GM19351 (cell line): ENCODE results near the gene WBP2NL.
"Not testable (repeated sequence)": the region's sequence is repeated elsewhere in the genome, so short reads cannot be mapped to it uniquely, and the experiment has no call there.

Source experiments
- ATAC-seq: cut with Tn5 transposase; IDR thresholded peaks from one replicate; pipeline ENCODE4 v1.9.1; 2021; ENCODE audit warnings: mild to moderate bottlenecking, moderate library complexity; ENCODE audit not compliant: unreplicated experiment

WBP2NL gene, protein sequence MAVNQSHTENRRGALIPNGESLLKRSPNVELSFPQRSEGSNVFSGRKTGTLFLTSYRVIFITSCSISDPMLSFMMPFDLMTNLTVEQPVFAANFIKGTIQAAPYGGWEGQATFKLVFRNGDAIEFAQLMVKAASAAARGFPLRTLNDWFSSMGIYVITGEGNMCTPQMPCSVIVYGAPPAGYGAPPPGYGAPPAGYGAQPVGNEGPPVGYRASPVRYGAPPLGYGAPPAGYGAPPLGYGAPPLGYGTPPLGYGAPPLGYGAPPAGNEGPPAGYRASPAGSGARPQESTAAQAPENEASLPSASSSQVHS

DNA sequence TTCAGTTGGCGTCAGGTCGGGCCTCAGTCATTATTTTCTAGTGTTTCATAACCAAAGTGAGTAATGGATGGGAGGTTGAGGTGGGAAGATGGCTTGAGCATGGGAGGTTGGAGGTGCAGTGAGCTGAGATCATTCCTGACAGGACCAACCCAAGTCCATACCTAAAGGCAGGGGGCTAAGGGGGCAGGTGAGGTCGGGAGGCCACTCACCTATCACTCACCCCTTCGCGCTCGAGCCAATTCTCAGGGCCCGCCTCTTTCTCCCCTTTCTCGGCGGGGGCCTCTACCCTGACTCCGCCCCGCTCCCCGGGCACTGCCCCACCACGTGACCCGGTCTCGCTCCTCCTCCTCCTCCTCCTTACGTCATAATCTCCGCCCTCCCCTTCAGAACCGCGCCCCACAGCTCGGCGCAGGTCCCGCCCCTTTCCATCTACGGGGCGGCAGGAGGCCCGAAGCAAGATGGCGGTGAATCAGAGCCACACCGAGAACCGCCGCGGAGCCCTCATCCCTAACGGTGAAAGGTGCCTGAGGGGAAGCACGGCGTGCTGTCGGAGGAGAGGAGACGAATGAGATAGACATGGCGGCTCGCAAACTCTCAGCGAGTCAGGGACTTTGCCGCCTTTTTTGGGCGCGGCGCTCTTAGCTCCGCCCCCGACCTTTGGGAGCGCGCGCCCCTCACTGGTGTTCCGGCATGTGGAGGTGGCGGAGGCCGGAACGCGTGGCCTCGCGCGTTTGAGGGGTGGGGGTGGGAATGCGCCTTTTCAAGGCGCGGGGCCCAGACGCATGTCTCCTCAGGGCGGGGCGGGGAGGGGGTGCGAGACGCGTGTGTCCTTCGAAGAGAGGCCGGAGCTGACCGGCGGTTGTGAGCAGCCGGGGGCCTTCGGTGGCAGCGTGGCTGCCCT lies at the start of gene WBP2NL:
Gene WBP2NL (plus strand): TSS at position 428 of the 901 bp plus-strand sequence. CDS start 31 bp downstream, at position 459.
- peak; percentile 82 for ATAC-seq

DNA sequence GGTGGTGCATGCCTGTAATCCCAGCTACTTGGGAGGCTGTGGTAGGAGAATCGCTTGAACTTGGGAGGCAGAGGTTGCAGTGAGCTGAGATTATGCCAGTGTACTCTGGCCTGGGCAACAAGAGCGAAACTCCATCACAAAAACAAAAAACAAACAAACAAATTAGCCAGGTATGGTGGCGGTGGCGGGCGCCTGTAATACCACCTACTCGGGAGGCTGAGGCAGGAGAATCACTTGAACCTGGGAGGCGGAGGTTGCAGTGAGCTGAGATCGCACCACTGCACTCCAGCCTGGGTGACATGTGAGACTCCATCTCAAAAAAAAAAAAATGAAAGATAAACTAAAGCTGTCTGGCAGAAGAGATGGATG lies 49.7 kb upstream of the WBP2NL start:
- not testable (repeated sequence) for ATAC-seq

DNA sequence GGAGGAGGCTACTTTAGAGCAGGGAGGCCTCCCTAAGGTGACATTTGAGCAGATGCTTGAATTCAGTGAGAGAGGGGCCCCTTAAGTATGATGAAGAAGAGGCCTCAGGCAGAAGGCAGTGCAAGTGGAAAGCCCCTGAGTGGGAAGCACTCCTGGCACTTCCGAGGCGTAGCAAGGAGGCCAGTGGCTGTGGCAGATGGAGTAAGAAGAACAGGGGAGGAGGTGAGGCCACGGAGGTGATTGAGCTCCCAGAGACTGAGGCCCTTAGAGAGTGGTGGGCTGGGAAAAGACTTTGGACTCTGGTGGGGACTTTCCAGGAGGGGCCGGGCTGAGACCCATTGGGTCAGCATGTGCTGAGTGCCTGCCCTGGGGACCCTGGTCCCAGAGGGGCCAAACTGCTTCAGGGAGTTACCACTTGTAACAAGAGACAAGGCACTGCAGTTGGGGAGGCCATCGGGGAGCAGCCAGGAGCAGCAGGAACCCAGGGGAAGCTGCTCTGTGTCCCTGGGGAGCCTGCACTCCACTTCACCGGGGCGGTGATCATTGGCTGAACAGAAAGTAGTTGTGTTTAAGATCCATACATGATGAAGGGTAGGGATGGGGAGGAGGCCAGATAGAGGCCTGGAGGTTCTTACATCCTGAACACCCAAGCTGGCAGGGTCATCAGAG lies 49.2 kb upstream of the WBP2NL start:
- ATAC-seq, result no peak

DNA sequence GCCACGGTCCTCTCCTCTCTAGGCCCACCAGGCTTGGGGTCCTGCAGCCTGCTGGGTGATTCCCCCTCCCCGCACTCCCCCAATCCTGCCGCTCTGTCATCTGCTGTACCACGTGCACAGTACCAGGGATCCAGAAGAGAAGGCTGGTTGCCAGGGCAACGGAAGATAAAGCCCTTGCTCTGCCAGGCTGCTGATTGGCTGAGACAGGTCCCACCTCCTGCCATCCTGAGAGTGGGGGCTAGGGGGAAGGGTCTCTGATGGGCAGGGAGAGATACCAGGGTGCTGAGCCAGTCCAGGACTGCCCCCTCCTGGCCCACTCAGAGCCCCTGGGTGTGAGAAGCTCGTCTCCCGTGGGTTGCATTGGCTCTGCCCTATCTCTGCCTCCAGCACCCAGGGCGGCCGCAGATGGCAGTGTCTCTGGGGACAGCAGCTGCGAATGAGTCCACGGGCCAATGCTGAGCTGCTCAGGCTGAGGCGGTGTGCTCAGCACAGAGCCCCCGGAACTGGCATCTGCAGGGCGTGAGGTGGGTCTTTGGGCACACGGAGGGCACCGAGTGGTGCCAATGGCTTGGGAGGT lies 46.6 kb upstream of the WBP2NL start, which contains the start of gene SMIM45:
Gene SMIM45 (plus strand): TSS at position 253 of the 577 bp plus-strand sequence.
- ATAC-seq, result no peak

DNA sequence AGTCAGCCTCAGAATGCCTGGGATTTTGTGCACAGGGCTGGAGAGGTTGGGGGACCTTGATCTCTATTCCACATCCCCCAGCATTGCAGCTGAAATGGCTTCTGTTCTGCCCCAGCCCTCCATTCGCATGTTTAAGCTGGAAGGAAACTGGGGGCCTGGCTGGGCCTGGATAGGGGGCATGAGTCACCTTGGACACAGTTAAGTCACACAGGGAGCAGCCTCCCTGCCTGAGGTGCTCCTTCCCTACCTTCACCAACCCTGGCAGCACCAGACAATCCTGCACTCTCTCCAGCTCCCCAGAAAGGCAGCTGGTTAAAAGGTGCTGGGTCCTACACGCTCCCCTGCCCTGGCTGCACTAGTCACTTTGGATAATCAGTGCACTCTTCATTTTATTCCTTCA lies 45.9 kb upstream of the WBP2NL start:
- no peak for ATAC-seq

DNA sequence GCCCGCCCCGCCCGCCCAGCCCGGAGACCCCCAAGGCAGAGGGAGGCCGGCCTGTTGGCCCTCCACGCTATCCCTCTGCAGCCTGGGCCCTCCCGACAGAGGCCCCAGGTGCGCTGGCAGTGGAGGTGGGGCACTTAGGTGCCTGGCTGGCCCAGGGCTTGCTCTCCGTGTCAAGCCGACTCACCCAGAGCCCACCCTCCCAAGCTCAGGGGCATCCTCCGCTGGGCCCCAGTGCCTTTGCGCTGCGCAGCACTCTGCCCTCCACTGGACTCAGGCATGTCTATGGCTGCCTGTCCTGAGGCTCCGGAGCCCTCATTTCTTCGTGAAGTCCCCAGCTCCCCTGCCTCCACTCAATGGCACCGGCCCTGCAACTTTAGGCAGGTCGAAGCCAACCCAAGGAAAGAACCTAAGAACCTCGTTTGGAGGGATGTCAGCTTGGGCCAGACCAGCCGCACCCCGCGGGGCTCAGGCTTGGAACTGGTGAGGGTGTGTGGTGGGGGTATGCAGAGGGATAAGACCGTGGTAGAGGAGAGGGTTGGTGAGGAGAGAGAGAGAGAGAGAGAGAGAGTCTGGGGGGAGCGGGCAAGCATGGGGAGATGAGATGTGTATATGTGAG lies 40.5 kb upstream of the WBP2NL start:
- no peak for ATAC-seq

DNA sequence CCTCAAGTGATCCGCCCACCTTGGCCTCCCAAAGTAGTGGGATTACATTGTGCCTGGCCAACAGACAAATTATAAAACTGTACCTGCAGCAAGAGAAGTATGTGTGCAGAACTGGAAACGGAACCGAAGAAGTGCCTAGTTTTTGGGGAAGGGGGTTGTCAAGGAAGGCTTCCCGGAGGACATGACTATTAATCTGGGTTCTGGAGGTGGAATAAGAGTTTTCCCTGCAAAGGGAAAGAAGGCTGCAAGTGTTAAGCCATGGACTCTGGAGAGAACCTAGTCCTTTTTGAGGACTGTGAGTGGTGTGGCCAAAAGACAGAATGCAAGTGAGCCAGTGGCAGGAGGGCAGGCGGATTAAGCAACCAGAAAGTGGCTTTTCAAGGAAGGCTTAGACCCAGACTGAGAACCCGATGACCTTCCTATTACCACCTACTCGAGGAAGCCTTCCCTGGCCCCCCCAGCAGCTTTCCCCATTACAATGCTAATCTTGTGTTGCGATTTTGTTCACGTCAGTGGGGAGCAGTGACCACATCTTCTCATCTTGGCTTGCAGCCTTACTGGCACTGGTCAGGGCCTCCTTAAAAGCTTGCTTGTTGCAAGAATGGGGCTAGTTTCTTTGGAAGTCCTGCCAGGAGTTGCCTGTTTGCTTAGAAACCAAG lies 35.0 kb upstream of the WBP2NL start:
- ATAC-seq, result no peak

DNA sequence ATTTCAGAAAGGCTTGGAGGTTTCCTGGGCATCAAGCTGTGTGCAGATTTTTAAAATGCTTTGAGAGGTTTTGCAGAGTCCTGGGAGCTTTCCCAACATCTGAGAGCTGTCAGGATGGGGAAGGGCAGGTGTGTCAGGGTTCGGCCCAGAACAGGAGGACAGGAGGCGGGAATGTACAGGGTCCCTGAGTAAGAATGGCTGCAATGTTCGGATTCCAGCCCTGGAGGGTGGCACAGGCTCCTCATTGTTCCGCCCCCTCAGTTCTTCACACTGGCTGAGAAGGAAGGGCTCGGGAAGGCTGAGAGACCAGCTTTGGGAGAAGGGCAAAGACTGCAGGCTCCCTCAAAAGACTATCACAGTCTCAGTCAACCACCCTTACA lies 34.5 kb upstream of the WBP2NL start:
- no peak for ATAC-seq

DNA sequence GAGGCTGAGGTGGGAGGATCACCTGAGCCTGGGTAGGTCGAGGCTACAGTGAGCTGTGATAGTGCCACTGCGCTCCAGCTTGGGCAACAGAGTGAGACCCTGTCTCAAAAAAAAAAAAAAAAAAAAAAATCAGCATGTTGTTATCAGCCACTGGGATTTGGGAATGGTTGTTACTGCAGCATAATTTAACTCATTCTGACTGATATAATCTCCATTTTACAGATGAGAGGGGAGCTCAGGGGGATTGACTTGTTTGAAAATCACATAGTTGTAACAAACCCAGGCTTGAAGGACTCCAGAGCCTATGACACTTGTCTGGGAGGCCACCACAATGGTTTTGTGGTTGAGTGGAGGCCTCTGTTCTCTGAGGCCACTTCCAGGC lies 32.4 kb upstream of the WBP2NL start:
- ATAC-seq, result no peak

DNA sequence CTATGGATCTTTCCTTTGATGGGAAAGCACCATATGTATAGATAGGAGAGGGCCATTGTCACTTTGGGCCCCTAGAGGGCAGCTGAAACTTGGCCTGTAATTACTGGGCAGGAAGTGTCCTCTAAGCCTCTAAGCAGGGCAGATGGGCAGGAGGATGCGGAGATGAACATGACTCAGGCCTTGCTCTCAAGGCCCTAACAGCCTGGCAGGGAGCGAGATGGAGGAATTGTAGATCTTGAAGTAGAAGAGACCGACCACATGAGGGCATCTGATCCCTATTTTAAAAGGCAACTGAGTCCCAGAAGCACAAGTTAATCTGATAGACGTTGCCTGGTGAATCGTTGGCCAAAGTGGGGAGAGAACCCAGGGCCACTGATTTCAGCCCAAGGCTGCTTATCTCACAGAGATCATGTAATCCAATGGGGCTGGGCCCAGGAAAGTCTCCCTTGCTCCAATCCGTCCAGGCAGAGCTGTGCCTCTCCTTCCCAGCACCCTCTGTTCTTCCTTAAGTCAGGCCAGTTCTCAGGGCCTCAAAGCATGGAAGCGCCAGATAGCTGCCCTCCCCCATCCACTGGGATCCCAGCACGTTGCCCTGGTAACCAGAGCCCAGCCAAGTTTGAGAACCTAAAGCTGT lies 31.9 kb upstream of the WBP2NL start:
- ATAC-seq, result no peak

DNA sequence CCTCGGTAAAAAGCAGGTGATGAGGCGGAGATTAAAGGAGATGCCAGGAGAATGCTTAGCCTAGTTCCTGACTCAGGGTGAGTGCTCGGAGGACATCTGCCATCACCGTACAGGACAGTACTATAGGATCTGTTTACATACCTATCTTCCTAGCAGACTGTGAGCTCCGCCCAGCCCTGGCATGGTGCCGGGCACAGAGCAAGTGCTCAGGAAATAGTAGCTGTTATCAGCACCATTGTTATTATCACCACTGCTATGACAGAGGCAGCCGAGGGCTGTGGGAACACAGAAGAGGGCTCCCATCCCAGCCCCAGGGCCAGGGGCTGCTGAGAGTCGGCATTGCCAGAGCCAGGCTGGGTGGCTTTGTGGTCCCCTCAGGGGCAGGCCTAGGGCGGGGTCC lies 30.0 kb upstream of the WBP2NL start:
- no peak for ATAC-seq

DNA sequence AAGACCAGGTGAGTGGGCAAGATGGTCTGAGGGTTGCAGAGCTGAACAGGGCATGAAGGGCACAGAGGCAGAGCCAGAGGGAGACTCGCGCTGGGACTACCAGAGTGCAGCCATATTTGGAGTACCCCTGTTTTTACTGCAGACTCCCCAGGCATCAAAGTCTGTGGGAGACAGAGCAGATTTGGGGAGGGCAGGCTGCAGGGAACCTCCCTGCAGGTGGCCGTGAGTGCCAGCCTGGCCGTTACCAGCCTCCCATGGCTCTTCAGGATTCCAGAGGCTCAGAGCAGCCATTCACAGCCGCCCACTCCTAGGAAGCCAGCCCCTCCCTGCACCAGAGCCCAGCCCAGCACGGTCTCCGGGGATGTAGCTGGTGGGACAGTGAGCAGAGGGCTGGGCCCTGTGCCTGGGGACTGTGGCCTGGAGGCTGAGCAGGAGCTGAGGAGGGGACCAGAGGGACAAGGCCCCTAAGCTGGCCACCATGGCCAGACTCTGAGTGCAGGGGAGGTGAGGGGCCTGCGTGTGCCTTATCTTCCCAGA lies 29.4 kb upstream of the WBP2NL start, which contains the start of gene SEPTIN3:
Gene SEPTIN3 (plus strand): TSS at position 334 of the 537 bp plus-strand sequence. CDS start 2,050 bp downstream, outside the sequence.
- ATAC-seq, result no peak

DNA sequence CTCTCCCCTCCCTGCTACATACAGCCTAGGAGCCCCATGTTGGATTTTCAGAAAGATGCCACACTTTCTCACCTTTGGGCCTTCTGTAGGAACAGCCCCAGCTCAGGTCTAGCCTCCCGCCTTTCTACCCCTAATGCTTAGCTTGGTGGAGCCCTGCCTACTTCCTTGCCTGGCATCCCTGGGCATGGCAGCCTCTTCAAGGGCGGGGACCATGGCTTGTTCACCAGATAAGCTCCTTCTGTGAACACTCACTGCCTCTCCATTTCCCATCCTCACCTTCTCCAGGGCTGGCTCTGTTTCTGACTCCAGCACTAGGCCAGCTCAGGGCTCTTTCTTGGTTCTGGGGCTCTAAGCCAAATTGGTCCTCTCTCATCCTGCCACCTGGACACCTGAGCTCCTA lies 28.0 kb upstream of the WBP2NL start:
- no peak for ATAC-seq

DNA sequence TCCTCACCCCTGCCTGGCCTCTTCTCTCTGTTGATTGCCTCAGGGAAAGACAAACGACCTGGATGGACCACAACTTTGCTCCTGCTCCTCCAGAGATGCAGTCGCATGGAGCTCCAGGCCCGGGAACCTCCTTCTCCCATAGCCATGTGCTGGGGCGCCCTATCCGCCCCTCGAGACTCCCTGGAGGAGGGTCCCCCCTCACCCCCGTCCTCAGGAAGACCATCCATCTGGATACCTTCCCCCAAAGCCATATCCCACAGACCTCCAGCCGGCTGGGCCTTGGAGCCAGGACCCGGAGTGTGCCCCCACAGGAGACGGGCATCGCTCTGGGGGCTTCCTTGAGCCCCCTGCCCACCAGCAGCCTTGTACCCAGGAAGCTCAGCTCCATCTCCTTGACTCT lies 27.2 kb upstream of the WBP2NL start:
- no peak for ATAC-seq

DNA sequence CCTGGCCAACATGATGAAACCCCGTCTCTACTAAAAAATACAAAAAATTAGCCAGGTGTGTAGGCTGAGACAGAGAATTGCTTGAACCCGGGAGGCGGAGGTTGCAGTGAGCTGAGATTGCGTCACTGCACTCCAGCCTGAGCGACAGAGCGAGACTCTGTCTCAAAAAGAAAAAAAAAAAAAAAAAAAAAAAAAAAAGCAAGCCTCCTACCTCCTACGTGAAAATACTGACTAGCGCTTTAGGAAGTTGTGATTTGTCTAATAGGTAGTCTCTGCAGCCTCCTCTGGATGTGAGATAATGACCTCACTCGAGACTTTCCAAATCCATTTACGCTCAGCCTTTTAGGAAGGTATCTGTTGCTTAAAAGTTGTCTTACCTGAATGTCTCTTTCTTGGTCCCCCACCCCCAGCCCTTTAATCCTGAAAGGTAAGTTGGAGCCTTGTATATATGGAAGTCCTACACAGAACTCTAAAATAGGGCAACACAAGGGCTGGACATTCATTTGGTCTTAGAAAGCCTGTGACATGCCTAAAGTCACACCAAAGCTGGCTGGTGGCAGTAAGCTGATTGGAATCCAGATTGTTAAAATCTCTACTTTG lies 23.8 kb upstream of the WBP2NL start:
- ATAC-seq, result no peak

DNA sequence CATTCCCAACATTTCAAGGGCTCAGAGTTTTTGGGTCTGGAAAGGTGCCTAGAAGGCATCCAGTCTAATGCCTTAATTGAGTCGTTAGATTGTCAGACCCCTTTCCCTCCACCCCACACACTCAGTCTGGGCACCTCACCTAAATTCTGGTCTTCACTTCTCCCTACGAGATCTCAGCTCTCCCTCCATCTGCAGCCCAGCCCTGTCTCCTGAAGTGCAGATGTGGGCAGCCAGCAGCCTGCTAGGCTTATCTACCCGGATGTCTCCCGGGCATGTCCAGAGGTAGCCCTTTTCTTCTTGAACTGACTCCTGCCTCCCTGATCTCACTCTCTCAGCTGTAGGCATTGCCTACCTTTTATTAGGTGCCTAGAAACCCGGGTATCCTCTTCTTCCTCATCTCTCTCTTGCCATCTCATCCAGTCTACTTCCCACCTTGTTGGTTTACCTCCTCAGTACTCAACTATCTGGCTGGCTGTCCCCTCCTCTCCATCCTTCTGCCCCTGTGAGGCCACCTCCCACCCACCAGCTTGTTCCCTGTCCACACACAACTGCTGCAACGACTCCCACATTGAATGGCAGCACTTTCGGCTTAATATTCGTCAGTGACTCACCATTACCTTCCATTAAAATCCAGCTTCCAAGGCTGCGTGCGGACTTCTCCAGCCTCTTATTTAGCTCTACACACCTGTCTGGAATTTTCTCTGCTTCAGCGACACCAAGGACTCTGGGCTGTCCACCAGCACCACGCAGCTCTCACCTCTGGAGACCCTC lies 23.1 kb upstream of the WBP2NL start:
- ATAC-seq, result no peak

DNA sequence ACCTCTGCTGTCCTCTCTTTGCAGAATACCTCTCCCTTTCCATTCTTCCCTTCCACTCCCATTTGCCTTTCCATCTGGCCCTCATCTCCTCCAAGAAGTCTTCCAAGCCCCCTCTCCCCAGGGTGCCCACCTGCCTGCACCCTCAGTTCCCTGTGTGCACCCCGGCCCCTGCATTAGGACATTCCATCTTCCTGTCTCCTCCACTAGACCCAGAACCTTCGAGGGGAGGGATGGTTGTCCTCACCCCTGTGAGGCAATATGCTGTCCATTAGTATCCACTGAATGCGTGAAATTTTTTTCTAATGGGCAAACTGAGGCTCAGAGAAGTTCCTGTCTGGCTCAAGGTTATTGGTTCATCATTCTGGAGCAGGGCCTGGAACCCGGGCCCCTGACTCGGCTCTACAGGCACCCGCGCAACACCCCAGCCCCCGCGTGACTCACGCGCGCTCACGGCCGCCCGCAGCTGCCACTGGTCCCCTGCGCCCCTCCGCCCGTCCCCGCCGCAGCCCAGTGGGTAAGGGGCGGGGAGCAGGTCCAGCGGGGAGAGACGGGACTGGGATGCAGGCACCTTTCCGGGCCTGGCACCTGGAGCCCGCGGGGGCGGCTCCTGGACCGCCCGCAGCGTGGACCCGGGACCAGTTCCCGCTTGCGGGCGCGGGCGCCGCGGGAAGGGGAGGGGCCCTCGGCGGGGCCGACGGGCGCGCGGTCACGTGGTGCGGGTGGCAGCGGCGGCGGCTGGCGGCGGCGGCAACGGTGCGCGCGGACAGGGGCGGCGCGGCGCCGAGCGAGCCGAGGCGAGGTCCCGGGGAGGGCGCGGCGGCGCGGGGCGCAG lies 22.3 kb upstream of the WBP2NL start:
- no peak for ATAC-seq
